Gastrocnemius medialis (tissue), 4 donors: Measurements from ENCODE around the gene KCNK16. TPM values are rescaled to one million over a fixed set of nuclear protein-coding genes. Genes with fewer than 3 reads are reported as not detected.

Source experiments
- ATAC-seq, 2 donors: fragments of 150-250 bp; one replicate each; pipeline ENCODE4 v1.9.1; 2016
- DNase-seq, 2 donors: peaks; one replicate each; pipeline ENCODE4 v3.0.0-alpha.2; 2019
- H3K27ac ChIP-seq, 4 donors: fragments of 200-600 bp; sonication (generic); 1 replicate in 1 of 4; 2 replicates in 3 of 4; pipeline ENCODE4 v1.5.1; 2016 to 2018; ENCODE audit warnings: mild to moderate bottlenecking in 2 of 4, moderate library complexity in 1 of 4
- H3K27me3 ChIP-seq, 3 donors: fragments of 200-600 bp; sonication (generic) in 2 of 3; 1 replicate in 1 of 3; 2 replicates in 2 of 3; pipeline versions ENCODE4 v1.5.1 to v1.6.0; 2016 to 2019; ENCODE audit warnings: mild to moderate bottlenecking in 1 of 3, moderate library complexity in 1 of 3
- H3K36me3 ChIP-seq, 2 donors: fragments of 200-600 bp; sonication (generic) in 1 of 2; one replicate each; pipeline ENCODE4 v1.5.1; 2017 to 2018
- H3K4me1 ChIP-seq, 2 donors: fragments of 200-600 bp; sonication (generic) in 1 of 2; one replicate each; pipeline ENCODE4 v1.5.1; 2016 to 2017; ENCODE audit warnings: mild to moderate bottlenecking in 2 of 2
- H3K4me3 ChIP-seq, 4 donors: fragments of 200-600 bp; sonication (generic) in 3 of 4; 1 replicate in 1 of 4; 2 replicates in 3 of 4; pipeline ENCODE4 v1.5.1; 2016 to 2019; ENCODE audit warnings: mild to moderate bottlenecking in 2 of 4
- H3K9me3 ChIP-seq, 3 donors: fragments of 200-600 bp; sonication (generic) in 2 of 3; 1 replicate in 1 of 3; 2 replicates in 2 of 3; pipeline ENCODE4 v1.5.1; 2016 to 2019
- CTCF ChIP-seq, 5 experiments: fragments of 450-650 bp in 3 of 5; fragments of 200-600 bp in 2 of 5; sonication (generic) in 2 of 5; IDR thresholded peaks in 4 of 5; conservative IDR thresholded peaks in 1 of 5; 1 replicate in 4 of 5; 2 replicates in 1 of 5; pipeline ENCODE4 v1.5.1; 2016 to 2019; ENCODE audit warnings: antibody characterized with exemption in 5 of 5, mild to moderate bottlenecking in 3 of 5, moderate library complexity in 3 of 5
- POLR2A ChIP-seq, 2 donors: fragments of 450-650 bp; IDR thresholded peaks; one replicate each; pipeline ENCODE4 v1.6.1; 2017; ENCODE audit warnings: antibody characterized with exemption in 2 of 2, mild to moderate bottlenecking in 2 of 2, moderate library complexity in 2 of 2
- in situ Hi-C, 4 donors: fragments of 200-750 bp; cut with MboI; loops; one replicate each; pipeline versions ENCODE4 v1.15.0 to v1.8.0; 2017; ENCODE audit warnings: low sequenced_read_pairs in 4 of 4
- intact Hi-C: fragments of 100-400 bp; cut with DNase I; formaldehyde crosslinking; loops from one replicate; pipeline ENCODE4 v1.15.1; 2023; ENCODE audit warnings: low total_unique reads
- total RNA-seq, 4 donors: library from RNA; depleted of rRNA; stranded (reverse); fragments of >200 nt; gene quantifications; one replicate each; pipeline versions ENCODE4 v1.1.0 to v1.2.3, GENCODE V29; 2016

The KCNK16 gene
- total RNA-seq, 4 donors from 2014 or later, result not detected

- H3K4me3 ChIP-seq, result no peak overlapping the region
- no peak for ATAC-seq
- no peak overlapping the region for H3K27ac ChIP-seq
- in situ Hi-C loops, result loop anchor here in 2 of 4 donors (25.0 kb wide), 2 partner anchors 330 to 455 kb away; no protein-coding TSS in a partner anchor
- intact Hi-C loops, result no loop called here
- no peak for DNase-seq
- peaks cover 3 to 21% (median 13%) of the 10 kb centered on the region in 3 donors for H3K27me3 ChIP-seq
- no peak for TF ChIP-seq CTCF (IDR thresholded peaks at IDR 0.05 in 4 of 5, conservative IDR thresholded peaks at IDR 0.05 in 1 of 5)
- no peak for TF ChIP-seq POLR2A (IDR thresholded peaks at IDR 0.05)
- H3K4me1 ChIP-seq, result peaks cover 0 to 10% of the 10 kb centered on the region in 2 donors
- no peaks in the 10 kb centered on the region for H3K9me3 ChIP-seq
- H3K36me3 ChIP-seq, result no peaks in the 10 kb centered on the region
Observed at GRCh38 chr6:39317256-39317655, 5.2 kb downstream of the KCNK16 start.

GRCh38 chr6:39314273-39314795, 8.2 kb downstream of the KCNK16 start, which contains the start of gene KCNK17:
KCNK17 (minus strand) TSS chr6:39314419; CDS start chr6:39314320, 99 bp downstream.
- no peak for ATAC-seq
- Histone ChIP-seq H3K27me3 (peaks cover 3 to 21% (median 13%) of the 10 kb centered on the region in 3 donors), H3K4me1 (peaks cover 0 to 10% of the 10 kb centered on the region in 2 donors), H3K4me3 (peak within 1 kb of the TSS; percentile 17 to 31 (median 26)), H3K27ac (no peak within 1 kb of the TSS), H3K36me3 (no peaks in the 10 kb centered on the region), H3K9me3 (no peaks in the 10 kb centered on the region)
- no peak for DNase-seq
- intact Hi-C loops (no loop called here), in situ Hi-C loops (loop anchor here in 2 of 4 donors (25.0 kb wide), 2 partner anchors 327 to 452 kb away; no protein-coding TSS in a partner anchor)
- TF ChIP-seq POLR2A (IDR thresholded peaks at IDR 0.05) (no peak), CTCF (IDR thresholded peaks at IDR 0.05 in 4 of 5, conservative IDR thresholded peaks at IDR 0.05 in 1 of 5) (no peak)

GRCh38 chr6:39313526-39314272, 8.8 kb downstream of the KCNK16 start:
- H3K4me1 ChIP-seq, result peaks cover 0 to 10% of the 10 kb centered on the region in 2 donors
- intact Hi-C loops, result no loop called here

GRCh38 chr6:39312912-39313525, 9.5 kb downstream of the KCNK16 start:
- H3K27ac ChIP-seq, result no peak overlapping the region
- no peaks in the 10 kb centered on the region for H3K36me3 ChIP-seq
- TF ChIP-seq CTCF (IDR thresholded peaks at IDR 0.05 in 4 of 5, conservative IDR thresholded peaks at IDR 0.05 in 1 of 5) (no peak), POLR2A (IDR thresholded peaks at IDR 0.05) (no peak)
- ATAC-seq, result no peak
- DNase-seq, result peak in 1 of 2 donors; percentile 23
- peaks cover 0 to 10% of the 10 kb centered on the region in 2 donors for H3K4me1 ChIP-seq
- intact Hi-C loops, result no loop called here
- in situ Hi-C loops, result loop anchor here in 2 of 4 donors (25.0 kb wide), 2 partner anchors 326 to 451 kb away; no protein-coding TSS in a partner anchor
- peak overlapping the region; percentile 17 to 31 (median 26) for H3K4me3 ChIP-seq
- no peaks in the 10 kb centered on the region for H3K9me3 ChIP-seq
- peaks cover 3 to 21% (median 13%) of the 10 kb centered on the region in 3 donors for H3K27me3 ChIP-seq

More at GRCh38 chr6:39313526-39314272, 8.8 kb downstream of the KCNK16 start:
- no peak for TF ChIP-seq POLR2A (IDR thresholded peaks at IDR 0.05)
- TF ChIP-seq CTCF (IDR thresholded peaks at IDR 0.05 in 4 of 5, conservative IDR thresholded peaks at IDR 0.05 in 1 of 5), result no peak
- Histone ChIP-seq H3K9me3 (no peaks in the 10 kb centered on the region), H3K36me3 (no peaks in the 10 kb centered on the region), H3K27ac (no peak overlapping the region), H3K27me3 (peaks cover 3 to 21% (median 13%) of the 10 kb centered on the region in 3 donors), H3K4me3 (peak overlapping the region; percentile 17 to 31 (median 26))
- in situ Hi-C loops, result loop anchor here in 2 of 4 donors (25.0 kb wide), 2 partner anchors 326 to 451 kb away; no protein-coding TSS in a partner anchor
- ATAC-seq, result no peak
- no peak for DNase-seq
